OCI-LY3 (cell line): ENCODE measurements around the gene SMIM36.

ENCODE experiments used
- EZH2phosphoT487 ChIP-seq: fragments of 200-600 bp; shearing (Covaris generic); IDR thresholded peaks from 2 replicates; pipeline ENCODE4 v1.6.1; 2018; ENCODE audit warnings: antibody characterized with exemption, mixed run types, low read depth
- TF ChIP-seq, protein P1 (sequence below): fragments of 200-600, 300-600 bp; sonication (generic); IDR thresholded peaks from 2 replicates; pipeline ENCODE4 v1.5.1; 2014; ENCODE audit warnings: antibody characterized with exemption, low read length, low read depth

DNA sequence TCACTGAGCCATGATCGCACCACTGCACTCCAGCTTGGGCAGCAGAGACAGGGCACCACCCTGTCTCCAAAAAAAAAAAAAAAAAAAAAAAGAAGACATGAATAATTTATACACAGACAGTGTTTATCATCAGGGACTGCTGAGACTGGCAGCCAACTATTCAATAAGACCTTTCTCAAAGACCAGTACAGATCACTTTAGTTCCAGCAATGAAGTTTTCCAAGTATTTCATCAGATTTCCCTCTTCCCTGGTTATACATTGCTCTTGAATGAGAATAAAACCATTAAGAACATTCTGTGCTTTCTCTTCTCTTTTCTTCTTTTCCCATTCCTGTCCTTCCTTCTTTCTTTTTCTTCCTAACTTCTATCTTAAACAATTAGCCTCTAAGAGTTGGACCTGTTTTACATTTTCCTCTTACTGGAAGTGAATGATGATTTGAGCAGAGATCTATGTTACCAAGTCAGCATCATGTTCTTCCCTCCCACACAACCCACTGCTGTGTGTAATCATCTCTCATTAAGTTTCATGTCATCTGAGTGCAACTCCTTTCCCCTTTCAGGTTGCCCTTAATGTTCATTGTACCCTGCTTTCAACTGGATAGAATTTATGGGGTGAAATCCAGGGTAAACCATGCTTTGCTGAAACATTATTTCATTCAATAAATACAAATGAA, 35.9 kb upstream of the SMIM36 start:
- TF ChIP-seq, protein P1, sequence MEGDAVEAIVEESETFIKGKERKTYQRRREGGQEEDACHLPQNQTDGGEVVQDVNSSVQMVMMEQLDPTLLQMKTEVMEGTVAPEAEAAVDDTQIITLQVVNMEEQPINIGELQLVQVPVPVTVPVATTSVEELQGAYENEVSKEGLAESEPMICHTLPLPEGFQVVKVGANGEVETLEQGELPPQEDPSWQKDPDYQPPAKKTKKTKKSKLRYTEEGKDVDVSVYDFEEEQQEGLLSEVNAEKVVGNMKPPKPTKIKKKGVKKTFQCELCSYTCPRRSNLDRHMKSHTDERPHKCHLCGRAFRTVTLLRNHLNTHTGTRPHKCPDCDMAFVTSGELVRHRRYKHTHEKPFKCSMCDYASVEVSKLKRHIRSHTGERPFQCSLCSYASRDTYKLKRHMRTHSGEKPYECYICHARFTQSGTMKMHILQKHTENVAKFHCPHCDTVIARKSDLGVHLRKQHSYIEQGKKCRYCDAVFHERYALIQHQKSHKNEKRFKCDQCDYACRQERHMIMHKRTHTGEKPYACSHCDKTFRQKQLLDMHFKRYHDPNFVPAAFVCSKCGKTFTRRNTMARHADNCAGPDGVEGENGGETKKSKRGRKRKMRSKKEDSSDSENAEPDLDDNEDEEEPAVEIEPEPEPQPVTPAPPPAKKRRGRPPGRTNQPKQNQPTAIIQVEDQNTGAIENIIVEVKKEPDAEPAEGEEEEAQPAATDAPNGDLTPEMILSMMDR: no peak
- no peak for TF ChIP-seq EZH2phosphoT487
